HepG2 (cell line): Measurements from ENCODE around the gene ARHGAP23. TPM values are rescaled to one million over a fixed set of nuclear protein-coding genes. Genes with fewer than 3 reads are reported as not detected.

Experiments
- ATAC-seq: fragments of 200-7000 bp; cut with Tn5 transposase; 3 replicates; pipeline ENCODE4 v1.9.1; 2020; ENCODE audit warnings: mild to moderate bottlenecking, moderate library complexity
- BruUV-seq: library from RNA; stranded (reverse); fragments of 400-500 nt; replicated peaks from 2 replicates; lab custom pipeline; 2021; lab: Mats Ljungman, UMichigan
- CTCF ChIA-PET: fragments of 300-600 bp; formaldehyde crosslinking; extraction: SDS; loops from one replicate; lab custom pipeline; 2021; ENCODE audit warnings: low total read pairs, inconsistent platforms, low intra/inter-chr PET ratio; lab: Yijun Ruan, JAX
- POLR2A ChIA-PET: fragments of 350-600 bp; sonication (Branson Sonifier 250); formaldehyde crosslinking; loops from one replicate; lab custom pipeline; 2020; ENCODE audit warnings: antibody characterized with exemption, inconsistent platforms; lab: Yijun Ruan, JAX
- DNase-seq: peaks from one replicate; pipeline ENCODE4 v3.0.0-alpha.2; 2015; ENCODE audit warnings: low spot score
- FAIRE-seq: peaks from 3 replicates; lab custom pipeline; 2011; peaks lifted over from hg19 to GRCh38; lab: Jason Lieb, UNC
- H2AFZ ChIP-seq: one replicate; pipeline ENCODE4 v1.6.1; 2011; ENCODE audit warnings: low read length, inconsistent platforms
- H3K27ac ChIP-seq: fragments of 300-600 bp; 3 replicates; pipeline ENCODE4 v1.8.0; 2011; ENCODE audit warnings: mixed run types, mild to moderate bottlenecking, mixed read lengths, low read length, inconsistent platforms; ENCODE audit not compliant: insufficient read depth; ENCODE audit errors: extremely low read length
- H3K27me3 ChIP-seq, 2 experiments: fragments of 200-600 bp in 1 of 2; 2 replicates in 1 of 2; 3 replicates in 1 of 2; pipeline versions ENCODE4 v1.6.0 to v1.8.0; 2011; ENCODE audit warnings: low read length in 2 of 2, mild to moderate bottlenecking in 2 of 2, moderate library complexity in 2 of 2, inconsistent platforms in 1 of 2; ENCODE audit not compliant: insufficient read depth in 2 of 2, control insufficient read depth in 1 of 2
- H3K36me3 ChIP-seq, 2 experiments: fragments of 200-600 bp in 1 of 2; replicated peaks in 1 of 2; 2 replicates in 1 of 2; 3 replicates in 1 of 2; pipeline versions ENCODE4 v1.5.1 to v1.8.0; 2011; ENCODE audit warnings: low read length in 2 of 2, inconsistent platforms in 1 of 2; ENCODE audit not compliant: insufficient read depth in 2 of 2, control insufficient read depth in 1 of 2
- H3K4me1 ChIP-seq: 2 replicates; pipeline ENCODE4 v1.5.1; 2012; ENCODE audit warnings: low read length, inconsistent platforms; ENCODE audit not compliant: insufficient read depth
- H3K4me2 ChIP-seq: 2 replicates; pipeline ENCODE4 v1.6.0; 2011; ENCODE audit warnings: low read depth, low read length, inconsistent platforms
- H3K4me3 ChIP-seq, 3 experiments: fragments of 200-600 bp in 1 of 3; sonication (generic), shearing (Covaris generic) in 1 of 3; replicated peaks in 1 of 3; 2 replicates each; pipeline ENCODE4 v1.5.1; 2011 to 2016; ENCODE audit warnings: low read length in 3 of 3, inconsistent platforms in 2 of 3, low read depth in 2 of 3, mild to moderate bottlenecking in 2 of 3, control low read depth in 1 of 3, mixed read lengths in 1 of 3; ENCODE audit not compliant: insufficient read depth in 1 of 3
- H3K79me2 ChIP-seq: one replicate; pipeline ENCODE4 v1.6.1; 2011; ENCODE audit warnings: low read length, inconsistent platforms; ENCODE audit not compliant: insufficient read depth
- H3K9ac ChIP-seq: 2 replicates; pipeline ENCODE4 v1.6.0; 2011; ENCODE audit warnings: mild to moderate bottlenecking, low read depth, low read length, inconsistent platforms; ENCODE audit not compliant: insufficient read depth
- H3K9me3 ChIP-seq: 2 replicates; pipeline ENCODE4 v1.5.1; 2012; ENCODE audit warnings: mild to moderate bottlenecking, low read length
- H4K20me1 ChIP-seq: 2 replicates; pipeline ENCODE4 v1.6.0; 2011; ENCODE audit warnings: inconsistent platforms, mild to moderate bottlenecking, low read length, moderate library complexity; ENCODE audit not compliant: insufficient read depth
- AGO2 ChIP-seq: fragments of 200-400 bp; formaldehyde crosslinking; optimal IDR thresholded peaks from 2 replicates; pipeline ENCODE3; 2017; ENCODE audit warnings: mild to moderate bottlenecking, low read depth, low read length, moderate library complexity
- CBX1 ChIP-seq: IDR thresholded peaks from one replicate; pipeline ENCODE4 v1.6.1; 2016; ENCODE audit warnings: antibody characterized with exemption, low read depth
- FOXO1 ChIP-seq: sonication (generic); formaldehyde crosslinking; IDR thresholded peaks from 2 replicates; pipeline ENCODE4 v1.4.0; 2020; ENCODE audit warnings: missing genetic modification reagents
- MAZ ChIP-seq, 2 experiments: sonication (generic) in 1 of 2; formaldehyde crosslinking in 1 of 2; IDR thresholded peaks; 2 replicates each; pipeline versions ENCODE4 v1.5.0 to v1.6.1; 2012 to 2020; ENCODE audit warnings: low read depth in 2 of 2, mild to moderate bottlenecking in 2 of 2, borderline replicate concordance in 1 of 2, improper control_type of control experiment in 1 of 2, low read length in 1 of 2, missing genetic modification reagents in 1 of 2, moderate library complexity in 1 of 2
- NBN ChIP-seq: fragments of 450-650 bp; conservative IDR thresholded peaks from 2 replicates; pipeline ENCODE4 v1.6.1; 2017
- THAP8 ChIP-seq: sonication (generic); formaldehyde crosslinking; IDR thresholded peaks from 2 replicates; pipeline ENCODE4 v1.5.1; 2020; ENCODE audit warnings: missing genetic modification reagents, mild to moderate bottlenecking, borderline replicate concordance
- ZBTB10 ChIP-seq: sonication (generic); formaldehyde crosslinking; IDR thresholded peaks from 2 replicates; pipeline ENCODE4 v1.4.0; 2020; ENCODE audit warnings: missing genetic modification reagents, borderline replicate concordance
- ZNF230 ChIP-seq: sonication (generic); formaldehyde crosslinking; IDR thresholded peaks from 2 replicates; pipeline ENCODE4 v1.4.0; 2020; ENCODE audit warnings: mild to moderate bottlenecking, missing genetic modification reagents
- ZNF883 ChIP-seq: sonication (generic); formaldehyde crosslinking; IDR thresholded peaks from 2 replicates; pipeline ENCODE4 v1.5.1; 2020; ENCODE audit warnings: mild to moderate bottlenecking, missing genetic modification reagents; ENCODE audit errors: not compliant biosample characterization
- WGBS: methylation state at CpG from one replicate; pipeline ENCODE4 v1.1.6; 2017; ENCODE audit warnings: low lambda C conversion rate; 5-methylcytosine and 5-hydroxymethylcytosine counted together
- in situ Hi-C: cut with HindIII; loops from 2 replicates; pipeline ENCODE4 v1.10.0; 2017; ENCODE audit warnings: low pct_unique_long_range_greater_than_20kb; ENCODE audit not compliant: extremely low pct_ligation_motif_present
- intact Hi-C: fragments of 100-400 bp; cut with micrococcal nuclease; formaldehyde crosslinking; loops from one replicate; pipeline ENCODE4 v1.10.0; 2022; ENCODE audit not compliant: unreplicated experiment
- polyA plus RNA-seq, 8 experiments: library from polyadenylated mRNA; depleted of rRNA in 3 of 8; stranded (reverse) in 7 of 8; unstranded in 1 of 8; fragments of >200 nt; fragmentation: Illumina TruSeq in 4 of 8; extraction: Trizol in 4 of 8; gene quantifications; 2 replicates each; pipeline versions ENCODE4 v1.2.1 to v1.2.3, GENCODE V29; 2011 to 2016; ENCODE audit warnings: low read depth in 4 of 8, missing spikeins in 1 of 8, mixed read lengths in 1 of 8; ENCODE audit not compliant: insufficient read depth in 1 of 8
- total RNA-seq, 5 experiments: library from RNA; depleted of rRNA; stranded (reverse); fragments of >200 nt; fragmentation: Illumina TruSeq; extraction: Trizol; gene quantifications; 2 replicates each; pipeline ENCODE4 v1.2.3, GENCODE V29; 2016; ENCODE audit warnings: low read depth in 1 of 5
- TF ChIP-seq, protein P1 (sequence below): sonication (generic); formaldehyde crosslinking; IDR thresholded peaks from 2 replicates; pipeline ENCODE4 v1.8.1; 2022; ENCODE audit warnings: low read depth, mild to moderate bottlenecking, missing genetic modification reagents

ARHGAP23 gene
- total and polyA plus RNA-seq, 2 of the 13 experiments (the other 11 are each of a cell fraction or from before 2014, with no cell fraction given): 0.03 TPM; not detected in 1

- TF ChIP-seq, protein P1, sequence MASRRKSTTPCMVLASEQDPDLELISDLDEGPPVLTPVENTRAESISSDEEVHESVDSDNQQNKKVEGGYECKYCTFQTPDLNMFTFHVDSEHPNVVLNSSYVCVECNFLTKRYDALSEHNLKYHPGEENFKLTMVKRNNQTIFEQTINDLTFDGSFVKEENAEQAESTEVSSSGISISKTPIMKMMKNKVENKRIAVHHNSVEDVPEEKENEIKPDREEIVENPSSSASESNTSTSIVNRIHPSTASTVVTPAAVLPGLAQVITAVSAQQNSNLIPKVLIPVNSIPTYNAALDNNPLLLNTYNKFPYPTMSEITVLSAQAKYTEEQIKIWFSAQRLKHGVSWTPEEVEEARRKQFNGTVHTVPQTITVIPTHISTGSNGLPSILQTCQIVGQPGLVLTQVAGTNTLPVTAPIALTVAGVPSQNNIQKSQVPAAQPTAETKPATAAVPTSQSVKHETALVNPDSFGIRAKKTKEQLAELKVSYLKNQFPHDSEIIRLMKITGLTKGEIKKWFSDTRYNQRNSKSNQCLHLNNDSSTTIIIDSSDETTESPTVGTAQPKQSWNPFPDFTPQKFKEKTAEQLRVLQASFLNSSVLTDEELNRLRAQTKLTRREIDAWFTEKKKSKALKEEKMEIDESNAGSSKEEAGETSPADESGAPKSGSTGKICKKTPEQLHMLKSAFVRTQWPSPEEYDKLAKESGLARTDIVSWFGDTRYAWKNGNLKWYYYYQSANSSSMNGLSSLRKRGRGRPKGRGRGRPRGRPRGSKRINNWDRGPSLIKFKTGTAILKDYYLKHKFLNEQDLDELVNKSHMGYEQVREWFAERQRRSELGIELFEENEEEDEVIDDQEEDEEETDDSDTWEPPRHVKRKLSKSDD: no peak
- no peak for TF ChIP-seq ZNF883
- TF ChIP-seq NBN: no peak
These were observed 32.7 kb downstream of the ARHGAP23 start (continued) for GRCh38 chr17:38460716-38461630.

GRCh38 chr17:38461683-38462082, 33.4 kb downstream of the ARHGAP23 start:
- intact Hi-C loops: no loop called here
- no peaks in the 10 kb centered on the region for H3K4me1 ChIP-seq
- no peak overlapping the region for H3K4me3 ChIP-seq
- no peaks in the 10 kb centered on the region for H3K79me2 ChIP-seq
- FAIRE-seq (no peak), DNase-seq (no peak), ATAC-seq (no peak)
- H3K27ac ChIP-seq: no peak overlapping the region
- ChIA-PET CTCF (no interaction called here), POLR2A (no interaction called here)
- in situ Hi-C loops: no loop called here
- H3K27me3 ChIP-seq: peaks cover 36 to 93% of the 10 kb centered on the region in 2 experiments; a peak in 4 of 5 replicates
- peaks cover 4% of the 10 kb centered on the region; the same call in 1 of the 2 replicates for H4K20me1 ChIP-seq
- no peak overlapping the region for H3K9ac ChIP-seq
- H3K9me3 ChIP-seq: no peaks in the 10 kb centered on the region
- no peak overlapping the region for H2AFZ ChIP-seq
- H3K4me2 ChIP-seq: no peak overlapping the region
- H3K36me3 ChIP-seq: no peaks in the 10 kb centered on the region
- WGBS: 31% methylated on average over 7 of the region's 7 CpGs
- TF ChIP-seq MAZ (IDR thresholded peaks at IDR 0.05; ENCODE audit: borderline replicate concordance, low read depth, low read length) (no peak), MAZ (CRISPR knock-in tag; IDR thresholded peaks at IDR 0.05; ENCODE audit: low read depth) (no peak), ZNF230 (CRISPR knock-in tag) (no peak), AGO2 (no peak), THAP8 (CRISPR knock-in tag) (no peak), CBX1 (no peak), ZBTB10 (no peak), FOXO1 (CRISPR knock-in tag) (no peak)
- BruUV-seq: no TSS peak
